Measurements from ENCODE around the gene HSPA1L.

GRCh38 chr6:31769684-31770371 lies 45.3 kb downstream of the HSPA1L start:
- no peak for TF ChIP-seq YY1 (IDR thresholded peaks at IDR 0.05; ENCODE audit: extremely low read depth, insufficient replicate concordance, low read depth, low read length)
- TF ChIP-seq CTCF (IDR thresholded peaks at IDR 0.05 in 2 of 3, conservative IDR thresholded peaks at IDR 0.05 in 1 of 3; ENCODE audit: borderline replicate concordance in 1 of 3, insufficient read depth in 1 of 3, low read depth in 2 of 3, low read length in 2 of 3): peak in 2 of 3 experiments; percentile 95 to 97; a peak in 4 of 6 replicates
- no peak for TF ChIP-seq RAD21 (IDR thresholded peaks at IDR 0.05; ENCODE audit: low read depth)
